Neuronal stem cell (in vitro differentiated cells): Measurements from ENCODE around the gene ARHGEF17.

ENCODE experiments used
- DNase-seq: peaks from one replicate; pipeline ENCODE4 v3.0.0-alpha.2; 2013; ENCODE audit warnings: low spot score
- H2AFZ ChIP-seq: one replicate; pipeline ENCODE4 v1.6.1; 2013; ENCODE audit warnings: mild to moderate bottlenecking, low read length, inconsistent platforms
- H2AK5ac ChIP-seq: 2 replicates; pipeline ENCODE4 v1.6.1; 2013; ENCODE audit warnings: low read depth, mild to moderate bottlenecking, inconsistent platforms, low read length, moderate library complexity, mixed read lengths
- H2BK120ac ChIP-seq: 2 replicates; pipeline ENCODE4 v1.6.1; 2013; ENCODE audit warnings: low read depth, mild to moderate bottlenecking, inconsistent platforms, low read length, moderate library complexity, mixed read lengths
- H2BK12ac ChIP-seq: one replicate; pipeline ENCODE4 v1.6.1; 2013; ENCODE audit warnings: low read length, inconsistent platforms
- H2BK15ac ChIP-seq: 2 replicates; pipeline ENCODE4 v1.6.1; 2013; ENCODE audit warnings: mild to moderate bottlenecking, low read length, inconsistent platforms, mixed read lengths
- H2BK5ac ChIP-seq: one replicate; pipeline ENCODE4 v1.6.1; 2013; ENCODE audit warnings: inconsistent platforms, mild to moderate bottlenecking, low read length, moderate library complexity
- H3K14ac ChIP-seq: one replicate; pipeline ENCODE4 v1.6.1; 2013; ENCODE audit warnings: low read length, inconsistent platforms
- H3K18ac ChIP-seq: 2 replicates; pipeline ENCODE4 v1.6.1; 2013; ENCODE audit warnings: low read length, inconsistent platforms
- H3K23ac ChIP-seq: 2 replicates; pipeline ENCODE4 v1.6.1; 2013; ENCODE audit warnings: low read depth, mild to moderate bottlenecking, mixed read lengths, low read length, inconsistent platforms; ENCODE audit not compliant: poor library complexity
- H3K27ac ChIP-seq: replicated peaks from 3 replicates; pipeline ENCODE4 v1.5.1; 2013; ENCODE audit warnings: low read length, inconsistent platforms
- H3K27me3 ChIP-seq, 3 experiments: 2 replicates each; pipeline ENCODE4 v1.6.1; 2013; ENCODE audit warnings: low read length in 3 of 3, mild to moderate bottlenecking in 2 of 3, inconsistent platforms in 1 of 3, low read depth in 1 of 3, mixed read lengths in 1 of 3, moderate library complexity in 1 of 3; ENCODE audit not compliant: control insufficient read depth in 3 of 3, insufficient read depth in 3 of 3
- H3K36me3 ChIP-seq, 2 donors: replicated peaks in 1 of 2; 2 replicates each; pipeline ENCODE4 v1.6.1; 2013; ENCODE audit warnings: low read length in 2 of 2; ENCODE audit not compliant: control insufficient read depth in 2 of 2, insufficient read depth in 2 of 2
- H3K4ac ChIP-seq: 2 replicates; pipeline ENCODE4 v1.6.1; 2013; ENCODE audit warnings: inconsistent platforms, mild to moderate bottlenecking, low read length, moderate library complexity
- H3K4me1 ChIP-seq, 2 donors: 1 replicate in 1 of 2; 2 replicates in 1 of 2; pipeline ENCODE4 v1.6.1; 2013; ENCODE audit warnings: low read length in 2 of 2, low read depth in 1 of 2; ENCODE audit not compliant: control insufficient read depth in 2 of 2, insufficient read depth in 1 of 2
- H3K4me2 ChIP-seq: one replicate; pipeline ENCODE4 v1.6.1; 2013; ENCODE audit warnings: mild to moderate bottlenecking, low read length, inconsistent platforms; ENCODE audit not compliant: insufficient read depth, poor library complexity, severe bottlenecking
- H3K4me3 ChIP-seq, 2 donors: 2 replicates each; pipeline ENCODE4 v1.5.1; 2013; ENCODE audit warnings: low read length in 2 of 2, mild to moderate bottlenecking in 2 of 2, inconsistent platforms in 1 of 2, moderate library complexity in 1 of 2
- H3K79me1 ChIP-seq: one replicate; pipeline ENCODE4 v1.6.1; 2013; ENCODE audit warnings: low read depth, mild to moderate bottlenecking, inconsistent platforms, low read length, moderate library complexity
- H3K9ac ChIP-seq: one replicate; pipeline ENCODE4 v1.6.1; 2013; ENCODE audit warnings: mild to moderate bottlenecking, low read depth, low read length, inconsistent platforms; ENCODE audit not compliant: poor library complexity
- H3K9me3 ChIP-seq, 2 donors: replicated peaks in 1 of 2; 2 replicates each; pipeline versions ENCODE3 to v1.6.1; 2013; ENCODE audit warnings: low read length in 2 of 2, mild to moderate bottlenecking in 2 of 2, inconsistent platforms in 1 of 2, low read depth in 1 of 2, mixed read lengths in 1 of 2, moderate library complexity in 1 of 2; ENCODE audit not compliant: control insufficient read depth in 2 of 2, insufficient read depth in 1 of 2
- H4K8ac ChIP-seq: one replicate; pipeline ENCODE4 v1.6.1; 2013; ENCODE audit warnings: low read depth, mild to moderate bottlenecking, inconsistent platforms, low read length, moderate library complexity
- H4K91ac ChIP-seq: one replicate; pipeline ENCODE4 v1.6.1; 2013; ENCODE audit warnings: low read length, low read depth, mild to moderate bottlenecking, inconsistent platforms; ENCODE audit not compliant: poor library complexity
- WGBS, 2 donors: extraction: QIAGEN DNeasy Blood & Tissue Kit; methylation state at CpG; one replicate each; pipeline ENCODE4 v1.1.7; 2013; ENCODE audit warnings: missing lambda C conversion rate in 2 of 2, mixed read lengths in 1 of 2; ENCODE audit not compliant: insufficient read length in 2 of 2, insufficient replicate concordance in 1 of 2; ENCODE audit errors: extremely low coverage in 2 of 2; 5-methylcytosine and 5-hydroxymethylcytosine counted together

The ARHGEF17 gene

GRCh38 chr11:73393011-73393380 is 84.9 kb downstream of the ARHGEF17 start:
- Histone ChIP-seq H3K27ac (no peak overlapping the region), H2BK15ac (peak overlapping the region; percentile 7), H3K36me3 (peaks cover 12 to 55% of the 10 kb centered on the region in 2 donors), H3K23ac (peak overlapping the region; percentile 82), H3K14ac (no peak overlapping the region), H2BK120ac (no peak overlapping the region), H2AK5ac (no peak overlapping the region), H3K9ac (peak overlapping the region; percentile 51), H3K4ac (no peak overlapping the region), H4K8ac (no peak overlapping the region), H2BK12ac (no peak overlapping the region), H3K4me1 (no peaks in the 10 kb centered on the region), H3K79me1 (peaks cover 13% of the 10 kb centered on the region), H2BK5ac (no peak overlapping the region), H3K27me3 (no peaks in the 10 kb centered on the region), H2AFZ (no peak overlapping the region), H3K4me3 (no peak overlapping the region), H4K91ac (no peak overlapping the region), H3K18ac (peak overlapping the region; percentile 27), H3K4me2 (no peak overlapping the region), H3K9me3 (no peaks in the 10 kb centered on the region)
- WGBS, 2 donors = no CpG with 5 or more reads among the region's 7 CpGs
- no peak for DNase-seq

- no CpG with 5 or more reads among the region's 16 CpGs for WGBS, 2 donors
- peak overlapping the region; percentile 16 for H2AK5ac ChIP-seq
- no peak overlapping the region for H4K91ac ChIP-seq
These were observed 85.7 kb downstream of the ARHGEF17 start for GRCh38 chr11:73393479-73394415.

GRCh38 chr11:73394416-73395296 is 86.6 kb downstream of the ARHGEF17 start:
- no peaks in the 10 kb centered on the region for H3K27me3 ChIP-seq
- no peak overlapping the region for H2AFZ ChIP-seq
- H3K4me3 ChIP-seq = no peak overlapping the region
- H3K18ac ChIP-seq = no peak overlapping the region
- no CpG with 5 or more reads among the region's 34 CpGs for WGBS, 2 donors
- H2BK120ac ChIP-seq = no peak overlapping the region
- peak overlapping the region; percentile 84 for H3K9ac ChIP-seq
- no peak overlapping the region for H2BK12ac ChIP-seq
- H4K8ac ChIP-seq = no peak overlapping the region
- H3K9me3 ChIP-seq = no peaks in the 10 kb centered on the region
- H3K4me2 ChIP-seq = no peak overlapping the region
- H2AK5ac ChIP-seq = peak overlapping the region; percentile 16
- H2BK5ac ChIP-seq = peak overlapping the region; percentile 71
- H3K4ac ChIP-seq = no peak overlapping the region
- H3K4me1 ChIP-seq = no peaks in the 10 kb centered on the region
- no peak overlapping the region for H4K91ac ChIP-seq
- H3K79me1 ChIP-seq = peaks cover 8% of the 10 kb centered on the region
- peak overlapping the region; percentile 13 for H3K23ac ChIP-seq
- H3K14ac ChIP-seq = peak overlapping the region; percentile 31
- H2BK15ac ChIP-seq = no peak overlapping the region
- peaks cover 12 to 49% of the 10 kb centered on the region in 2 donors for H3K36me3 ChIP-seq
- no peak overlapping the region for H3K27ac ChIP-seq
- no peak for DNase-seq

More at GRCh38 chr11:73393479-73394415, 85.7 kb downstream of the ARHGEF17 start:
- Histone ChIP-seq H3K27ac (no peak overlapping the region), H3K4me3 (no peak overlapping the region), H2BK15ac (peak overlapping the region; percentile 7), H3K27me3 (no peaks in the 10 kb centered on the region), H3K14ac (no peak overlapping the region), H2BK120ac (no peak overlapping the region), H2BK12ac (no peak overlapping the region), H3K79me1 (peaks cover 12% of the 10 kb centered on the region), H3K4me1 (no peaks in the 10 kb centered on the region), H3K4ac (peak overlapping the region; percentile 38), H3K23ac (peak overlapping the region; percentile 32), H3K4me2 (no peak overlapping the region), H2AFZ (no peak overlapping the region), H3K9ac (peak overlapping the region; percentile 15), H3K9me3 (no peaks in the 10 kb centered on the region), H3K18ac (peak overlapping the region; percentile 15), H2BK5ac (peak overlapping the region; percentile 71), H3K36me3 (peaks cover 12 to 49% of the 10 kb centered on the region in 2 donors), H4K8ac (no peak overlapping the region)
- peak; percentile 63 for DNase-seq
